PC-9 (cell line): ENCODE data around the gene HYDIN. TPM values are rescaled to one million over a fixed set of nuclear protein-coding genes. Genes with fewer than 3 reads are reported as not detected.
A peak's percentile ranks its signal among the peaks of the same experiment; 100 is the strongest.
"Not testable (repeated sequence)": the region's sequence is repeated elsewhere in the genome, so short reads cannot be mapped to it uniquely, and the experiment has no call there.

ENCODE experiments used
- BruUV-seq: library from RNA; stranded (reverse); fragments of 400-500 nt; replicated peaks from 2 replicates; lab custom pipeline; 2021; lab: Mats Ljungman, UMichigan
- CTCF ChIA-PET: fragments of 300-600 bp; sonication (Branson Sonifier 250); formaldehyde crosslinking; loops from one replicate; lab custom pipeline; 2022; ENCODE audit warnings: antibody characterized with exemption; lab: Charles Lee
- POLR2A ChIA-PET: fragments of 300-600 bp; sonication (Branson Sonifier 250); formaldehyde crosslinking; loops from one replicate; lab custom pipeline; 2022; ENCODE audit warnings: antibody characterized with exemption; ENCODE audit not compliant: unreplicated experiment; lab: Charles Lee
- DNase-seq, 2 experiments: peaks; one replicate each; pipeline versions ENCODE4 v3.0.0 to v3.0.0-alpha.2; 2015 to 2022; ENCODE audit warnings: mixed read lengths in 1 of 2
- H2AFZ ChIP-seq: fragments of 200-600 bp; sonication (generic); 2 replicates; pipeline ENCODE4 v1.8.1; 2017; ENCODE audit warnings: antibody characterized with exemption
- H3F3A ChIP-seq: fragments of 200-600 bp; sonication (generic); 2 replicates; pipeline ENCODE4 v1.8.1; 2017; ENCODE audit warnings: antibody characterized with exemption, mild to moderate bottlenecking, low read depth; ENCODE audit not compliant: insufficient read depth
- H3K27ac ChIP-seq: fragments of 200-600 bp; sonication (generic); 2 replicates; pipeline ENCODE4 v1.6.1; 2016; ENCODE audit warnings: mixed run types
- H3K27me3 ChIP-seq: fragments of 200-600 bp; sonication (generic); 2 replicates; pipeline ENCODE4 v1.6.1; 2016; ENCODE audit warnings: low read depth, mixed run types; ENCODE audit not compliant: insufficient read depth
- H3K36me3 ChIP-seq: fragments of 200-600 bp; sonication (generic); 2 replicates; pipeline ENCODE4 v1.6.1; 2016; ENCODE audit warnings: low read depth, mixed run types
- H3K4me1 ChIP-seq: fragments of 200-600 bp; sonication (generic); replicated peaks from 2 replicates; pipeline ENCODE4 v1.6.1; 2016; ENCODE audit warnings: mixed run types; ENCODE audit not compliant: insufficient read depth
- H3K4me2 ChIP-seq: fragments of 200-600 bp; sonication (generic); 2 replicates; pipeline ENCODE4 v1.6.1; 2017; ENCODE audit warnings: mixed run types
- H3K4me3 ChIP-seq: fragments of 200-600 bp; sonication (generic); 2 replicates; pipeline ENCODE4 v1.6.1; 2016; ENCODE audit warnings: mixed run types
- H3K79me2 ChIP-seq: fragments of 200-600 bp; sonication (generic); 2 replicates; pipeline ENCODE4 v1.6.1; 2017; ENCODE audit warnings: low read depth, mixed run types
- H3K9me2 ChIP-seq: fragments of 200-600 bp; sonication (generic); 2 replicates; pipeline ENCODE4 v1.8.1; 2017; ENCODE audit warnings: mild to moderate bottlenecking; ENCODE audit not compliant: insufficient read depth
- H3K9me3 ChIP-seq: fragments of 200-600 bp; sonication (generic); 2 replicates; pipeline ENCODE4 v1.8.1; 2016; ENCODE audit warnings: low read depth; ENCODE audit not compliant: insufficient read depth
- H4K20me1 ChIP-seq: fragments of 200-600 bp; sonication (generic); 2 replicates; pipeline ENCODE4 v1.8.1; 2017; ENCODE audit not compliant: insufficient read depth
- intact Hi-C: fragments of 100-400 bp; cut with micrococcal nuclease; formaldehyde crosslinking; loops from one replicate; pipeline ENCODE4 v1.10.0; 2022; ENCODE audit not compliant: unreplicated experiment
- total RNA-seq: library from RNA; stranded (reverse); gene quantifications from 2 replicates; pipeline ENCODE4 v1.2.3, GENCODE V29; 2021

The HYDIN gene
- total RNA-seq, 1 experiment from 2014 or later = 31.0 TPM

- H4K20me1 ChIP-seq, POLR2A ChIA-PET, H2AFZ ChIP-seq, BruUV-seq, H3K4me2 ChIP-seq, H3K9me3 ChIP-seq, H3K27me3 ChIP-seq, H3K27ac ChIP-seq, H3K4me3 ChIP-seq, H3K79me2 ChIP-seq, H3K9me2 ChIP-seq, H3K36me3 ChIP-seq, DNase-seq, H3F3A ChIP-seq, intact Hi-C loops, CTCF ChIA-PET: not testable (repeated sequence)
- H3K4me1 ChIP-seq = peaks cover 12% of the 10 kb centered on the region
Measured at GRCh38 chr16:71015419-71015818, 215.1 kb downstream of the HYDIN start.

GRCh38 chr16:71009440-71010223 lies 220.9 kb downstream of the HYDIN start:
- H3F3A ChIP-seq, intact Hi-C loops, H3K9me2 ChIP-seq, CTCF ChIA-PET, POLR2A ChIA-PET, H3K9me3 ChIP-seq, H2AFZ ChIP-seq, H4K20me1 ChIP-seq, H3K27me3 ChIP-seq, H3K4me2 ChIP-seq, H3K4me3 ChIP-seq, H3K36me3 ChIP-seq, H3K4me1 ChIP-seq, H3K79me2 ChIP-seq: not testable (repeated sequence)
- H3K27ac ChIP-seq = peak overlapping the region; percentile 47; the same call in 1 of the 2 replicates
- TSS peak; percentile 97 for BruUV-seq
- peak in 1 of 2 experiments; percentile 34 for DNase-seq

- intact Hi-C loops, H3K36me3 ChIP-seq, H3K4me1 ChIP-seq, H2AFZ ChIP-seq, H3K27me3 ChIP-seq, H3K79me2 ChIP-seq, H3K9me2 ChIP-seq, H3K27ac ChIP-seq, BruUV-seq, POLR2A ChIA-PET, H4K20me1 ChIP-seq, H3F3A ChIP-seq, H3K4me2 ChIP-seq, CTCF ChIA-PET, H3K4me3 ChIP-seq, DNase-seq, H3K9me3 ChIP-seq: not testable (repeated sequence)
Measured at GRCh38 chr16:71006516-71006915, 224.0 kb downstream of the HYDIN start.

GRCh38 chr16:70999735-71000134 lies 230.8 kb downstream of the HYDIN start:
- CTCF ChIA-PET, H3K79me2 ChIP-seq, H3K9me2 ChIP-seq, H3K27ac ChIP-seq, POLR2A ChIA-PET, H3K4me1 ChIP-seq, H3K36me3 ChIP-seq, H3K4me3 ChIP-seq, H3K27me3 ChIP-seq, H3K9me3 ChIP-seq, BruUV-seq, H4K20me1 ChIP-seq, intact Hi-C loops, H3F3A ChIP-seq, H2AFZ ChIP-seq, H3K4me2 ChIP-seq: not testable (repeated sequence)
- DNase-seq = peak; percentile 9 to 36

GRCh38 chr16:70995799-70996198 lies 234.7 kb downstream of the HYDIN start:
- H3K4me1 ChIP-seq, H3K36me3 ChIP-seq, H3F3A ChIP-seq, H2AFZ ChIP-seq, H3K27ac ChIP-seq, BruUV-seq, H3K4me2 ChIP-seq, POLR2A ChIA-PET, H3K9me2 ChIP-seq, DNase-seq, H3K4me3 ChIP-seq, CTCF ChIA-PET, intact Hi-C loops, H4K20me1 ChIP-seq, H3K9me3 ChIP-seq, H3K79me2 ChIP-seq, H3K27me3 ChIP-seq: not testable (repeated sequence)

GRCh38 chr16:70992511-70992910 lies 238.0 kb downstream of the HYDIN start:
- intact Hi-C loops, H3K27me3 ChIP-seq, H4K20me1 ChIP-seq, H3K79me2 ChIP-seq, DNase-seq, CTCF ChIA-PET, H3K27ac ChIP-seq, H3K4me3 ChIP-seq, H3K9me2 ChIP-seq, POLR2A ChIA-PET, H3K36me3 ChIP-seq, H3K9me3 ChIP-seq, H2AFZ ChIP-seq, H3K4me1 ChIP-seq, H3K4me2 ChIP-seq, BruUV-seq, H3F3A ChIP-seq: not testable (repeated sequence)

- H3K9me2 ChIP-seq, H3K4me1 ChIP-seq, H3K4me3 ChIP-seq, H3K27me3 ChIP-seq, H3K36me3 ChIP-seq, H4K20me1 ChIP-seq, CTCF ChIA-PET, BruUV-seq, H3K9me3 ChIP-seq, H2AFZ ChIP-seq, H3K4me2 ChIP-seq, H3F3A ChIP-seq, POLR2A ChIA-PET, intact Hi-C loops, H3K79me2 ChIP-seq: not testable (repeated sequence)
- H3K27ac ChIP-seq = 0 out of 2 replicates have a peak overlapping the region, but pooled peaks have one; percentile 44
- DNase-seq = peak in 1 of 2 experiments; percentile 18
Measured at GRCh38 chr16:70987019-70987715, 243.4 kb downstream of the HYDIN start.
